Measurements from ENCODE around the gene NPHP1.
"Not testable (repeated sequence)": the region's sequence is repeated elsewhere in the genome, so short reads cannot be mapped to it uniquely, and the experiment has no call there.

The NPHP1 gene

GRCh38 chr2:110101901-110102803 is 102.7 kb downstream of the NPHP1 start:
- DNase-seq, result no peak

- DNase-seq, result no peak
Observed at GRCh38 chr2:110101280-110101844, 103.5 kb downstream of the NPHP1 start.

GRCh38 chr2:110100880-110101279 is 103.9 kb downstream of the NPHP1 start:
- DNase-seq, result not testable (repeated sequence)

GRCh38 chr2:110100480-110100879 is 104.3 kb downstream of the NPHP1 start:
- DNase-seq, result no peak

- no peak for DNase-seq
Observed at GRCh38 chr2:110099471-110100225, 105.2 kb downstream of the NPHP1 start.

GRCh38 chr2:110099038-110099425 is 105.8 kb downstream of the NPHP1 start:
- DNase-seq, result no peak

GRCh38 chr2:110097506-110098220 is 107.2 kb downstream of the NPHP1 start:
- no peak for DNase-seq

- no peak for DNase-seq
Observed at GRCh38 chr2:110095994-110096633, 108.7 kb downstream of the NPHP1 start.

GRCh38 chr2:110094884-110095534 is 109.8 kb downstream of the NPHP1 start:
- DNase-seq, result not testable (repeated sequence)

GRCh38 chr2:110093924-110094323 is 110.9 kb downstream of the NPHP1 start:
- DNase-seq, result not testable (repeated sequence)

- not testable (repeated sequence) for DNase-seq
Observed at GRCh38 chr2:110090164-110090563, 114.6 kb downstream of the NPHP1 start.

GRCh38 chr2:110083757-110084156 is 121.1 kb downstream of the NPHP1 start:
- not testable (repeated sequence) for DNase-seq

GRCh38 chr2:110083162-110083561 is 121.7 kb downstream of the NPHP1 start:
- not testable (repeated sequence) for DNase-seq

- DNase-seq, result not testable (repeated sequence)
Observed at GRCh38 chr2:110078104-110078503, 126.7 kb downstream of the NPHP1 start.

- not testable (repeated sequence) for DNase-seq
Observed at GRCh38 chr2:110075896-110076295, 128.9 kb downstream of the NPHP1 start.

Measured in CD4-positive, alpha-beta T cell treated with Interleukin-17A for 1 hour (primary cell).